Measurements from ENCODE around the gene PTGR2.
"Not testable (repeated sequence)": the region's sequence is repeated elsewhere in the genome, so short reads cannot be mapped to it uniquely, and the experiment has no call there.

PTGR2 gene

GRCh38 chr14:73851567-73852382 is at the start of gene PTGR2:
TSS of gene PTGR2 (plus strand) at chr14:73851831. CDS start at chr14:73858863, 7,032 bp downstream.
- DNase-seq (ENCODE audit: low spot score), result peak; percentile 99

- no peak for DNase-seq (ENCODE audit: low spot score)
Measured at GRCh38 chr14:73802431-73803188, 49.0 kb upstream of the PTGR2 start.

GRCh38 chr14:73804636-73805035 is 47.0 kb upstream of the PTGR2 start:
- no peak for DNase-seq (ENCODE audit: low spot score)

- DNase-seq (ENCODE audit: low spot score), result no peak
Measured at GRCh38 chr14:73807457-73807856, 44.2 kb upstream of the PTGR2 start.

GRCh38 chr14:73809391-73809790 is 42.2 kb upstream of the PTGR2 start:
- no peak for DNase-seq (ENCODE audit: low spot score)

- DNase-seq (ENCODE audit: low spot score), result no peak
Measured at GRCh38 chr14:73810478-73811163, 41.0 kb upstream of the PTGR2 start.

- no peak for DNase-seq (ENCODE audit: low spot score)
Measured at GRCh38 chr14:73811164-73811503, 40.5 kb upstream of the PTGR2 start.

- DNase-seq (ENCODE audit: low spot score), result no peak
Measured at GRCh38 chr14:73814153-73814552, 37.5 kb upstream of the PTGR2 start.

- DNase-seq (ENCODE audit: low spot score), result no peak
Measured at GRCh38 chr14:73815849-73816248, 35.8 kb upstream of the PTGR2 start.

- DNase-seq (ENCODE audit: low spot score), result no peak
Measured at GRCh38 chr14:73816393-73816816, 35.2 kb upstream of the PTGR2 start.

- DNase-seq (ENCODE audit: low spot score), result no peak
Measured at GRCh38 chr14:73817020-73817655, 34.5 kb upstream of the PTGR2 start.

GRCh38 chr14:73818821-73819220 is 32.8 kb upstream of the PTGR2 start:
- DNase-seq (ENCODE audit: low spot score), result no peak

GRCh38 chr14:73820631-73821030 is 31.0 kb upstream of the PTGR2 start:
- DNase-seq (ENCODE audit: low spot score), result no peak

- no peak for DNase-seq (ENCODE audit: low spot score)
Measured at GRCh38 chr14:73823339-73823885, 28.2 kb upstream of the PTGR2 start.

- no peak for DNase-seq (ENCODE audit: low spot score)
Measured at GRCh38 chr14:73824127-73824526, 27.5 kb upstream of the PTGR2 start.

- DNase-seq (ENCODE audit: low spot score), result no peak
Measured at GRCh38 chr14:73824536-73824935, 27.1 kb upstream of the PTGR2 start.

GRCh38 chr14:73825551-73826188 is 26.0 kb upstream of the PTGR2 start:
- peak; percentile 87 for DNase-seq (ENCODE audit: low spot score)

- DNase-seq (ENCODE audit: low spot score), result not testable (repeated sequence)
Measured at GRCh38 chr14:73827190-73827589, 24.4 kb upstream of the PTGR2 start.

GRCh38 chr14:73829071-73829470 is 22.6 kb upstream of the PTGR2 start:
- no peak for DNase-seq (ENCODE audit: low spot score)

- DNase-seq (ENCODE audit: low spot score), result no peak
Measured at GRCh38 chr14:73829526-73830431, 21.9 kb upstream of the PTGR2 start.
